ENCODE results near the gene TESK2.

TESK2 gene

DNA sequence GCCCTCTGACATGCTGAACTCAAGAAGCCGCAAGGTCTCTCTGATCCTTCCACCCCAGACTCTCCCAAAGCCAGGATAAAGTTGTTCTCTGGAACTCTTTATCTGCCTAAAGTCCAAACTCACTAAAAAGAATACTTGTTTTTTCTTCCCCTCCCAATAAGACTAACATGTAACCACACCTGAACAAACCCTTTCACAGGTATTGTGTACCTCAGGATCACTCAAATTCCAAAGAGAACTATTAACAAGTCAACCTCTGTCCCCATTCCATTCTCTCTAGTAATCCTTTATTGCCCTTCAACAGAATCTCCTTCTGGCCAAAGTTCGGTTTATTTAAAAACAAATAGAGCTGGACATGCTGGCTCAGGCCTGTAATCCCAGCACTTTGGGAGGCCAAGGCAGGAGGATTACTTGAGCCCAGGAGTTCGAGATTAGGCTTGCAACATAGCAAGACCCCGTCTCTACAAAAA lies 155.1 kb downstream of the TESK2 start:
- no peak for DNase-seq (ENCODE audit: low read depth)

DNA sequence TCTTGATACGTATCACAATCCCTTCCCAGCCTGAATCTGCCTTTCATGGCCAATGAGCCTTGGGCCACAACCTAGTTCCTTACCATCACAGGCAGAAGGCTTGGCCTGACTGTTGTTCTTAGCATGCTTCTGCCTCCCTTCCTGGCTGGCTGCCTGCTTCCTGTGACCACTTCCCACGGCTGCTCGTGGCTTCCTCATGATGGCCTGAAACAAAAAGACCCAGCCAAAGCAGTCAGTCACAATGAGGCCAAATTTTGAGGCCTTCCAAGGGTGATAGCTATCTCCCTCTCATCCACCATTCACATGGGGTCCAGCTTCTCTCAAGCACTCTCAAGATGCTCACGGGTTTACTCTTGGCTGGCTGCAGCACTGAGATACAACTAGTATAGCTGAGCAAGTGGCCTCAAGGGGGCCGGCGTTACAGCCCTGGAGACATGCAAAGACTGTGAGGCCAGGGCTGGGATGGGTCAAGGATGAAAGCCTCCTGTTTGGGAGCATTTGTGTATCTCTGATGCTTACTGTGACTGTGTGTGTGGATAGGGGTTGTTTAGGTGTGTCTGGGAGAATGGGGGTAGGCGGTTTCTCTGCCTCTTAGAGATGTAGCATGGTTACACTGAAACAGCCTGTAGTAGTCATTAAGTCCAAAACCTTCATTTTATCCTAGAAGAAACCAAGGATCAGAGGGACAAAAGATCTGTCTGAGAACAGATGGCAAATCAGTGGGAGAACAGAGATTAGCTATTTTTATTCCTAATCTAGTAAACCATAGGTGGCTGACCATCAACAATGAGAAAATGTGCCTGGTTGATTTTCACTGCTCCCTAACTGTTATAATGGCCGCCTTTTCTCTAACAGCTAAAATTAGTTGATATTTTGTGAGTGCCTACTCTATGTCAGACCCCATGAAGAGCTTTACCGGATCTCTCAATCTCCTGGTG lies 156.4 kb downstream of the TESK2 start:
- no peak for DNase-seq (ENCODE audit: low read depth)

DNA sequence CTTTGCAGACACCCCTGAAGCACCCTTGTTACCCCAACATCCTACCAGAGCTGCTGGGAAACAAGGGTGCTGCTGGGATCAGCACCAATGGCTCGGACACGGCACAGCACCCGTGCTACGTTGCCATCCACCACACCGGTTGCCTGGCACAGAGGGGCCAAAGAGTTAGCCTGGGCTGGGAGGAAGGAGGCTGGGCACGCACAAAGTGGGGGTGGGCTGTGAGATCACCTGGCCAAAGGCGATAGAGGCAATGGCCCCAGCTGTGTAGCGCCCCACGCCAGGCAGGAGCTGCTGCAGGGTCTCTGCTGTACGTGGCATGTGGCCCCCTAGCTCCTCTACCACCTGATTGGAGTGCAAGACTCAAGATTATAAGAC lies 158.6 kb downstream of the TESK2 start:
- DNase-seq (ENCODE audit: low read depth): no peak

DNA sequence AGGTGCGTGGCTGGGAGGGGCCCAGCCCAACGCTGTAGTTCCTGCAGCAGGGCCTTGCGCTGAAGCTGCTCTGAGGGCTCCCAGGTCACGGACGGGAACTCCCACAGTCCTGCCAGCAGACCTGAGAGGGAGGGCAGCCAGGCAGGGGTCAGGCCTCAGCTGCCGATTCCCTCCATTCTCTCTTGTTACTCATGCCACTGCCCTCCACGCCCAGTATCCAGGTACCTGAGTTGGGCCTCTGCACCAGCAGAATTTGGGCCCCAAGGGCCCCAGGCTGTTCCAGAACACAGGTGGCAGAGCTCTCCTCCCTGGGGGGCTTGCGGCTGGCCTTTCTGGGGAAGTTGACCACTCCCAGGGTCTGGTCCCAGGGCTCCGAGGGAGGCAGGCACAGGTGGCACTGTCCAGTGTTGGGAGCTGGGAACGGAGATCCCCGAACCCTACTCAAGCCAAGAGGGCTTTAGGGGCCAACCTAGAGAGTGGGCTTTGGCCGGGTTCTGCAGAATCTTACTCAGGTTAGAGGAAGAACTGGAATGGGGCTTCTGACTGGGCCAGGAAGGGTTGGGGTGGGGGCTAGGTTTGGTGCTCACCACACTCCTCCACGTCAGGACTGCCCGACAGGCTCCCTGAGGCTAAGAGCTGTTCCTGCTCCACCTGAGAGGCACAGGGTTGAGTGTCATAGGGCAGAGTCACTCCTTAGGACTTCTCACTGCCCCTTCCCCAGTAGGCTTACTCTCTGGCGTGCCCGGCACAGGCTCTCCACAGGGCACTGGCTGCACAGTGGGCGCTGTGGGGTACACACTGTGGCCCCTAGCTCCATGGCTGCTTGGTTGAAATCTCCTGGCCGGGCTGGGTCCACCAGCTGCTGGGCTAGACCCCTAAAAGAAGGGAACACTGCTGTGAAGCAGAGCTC lies 159.3 kb downstream of the TESK2 start:
- DNase-seq (ENCODE audit: low read depth): no peak

DNA sequence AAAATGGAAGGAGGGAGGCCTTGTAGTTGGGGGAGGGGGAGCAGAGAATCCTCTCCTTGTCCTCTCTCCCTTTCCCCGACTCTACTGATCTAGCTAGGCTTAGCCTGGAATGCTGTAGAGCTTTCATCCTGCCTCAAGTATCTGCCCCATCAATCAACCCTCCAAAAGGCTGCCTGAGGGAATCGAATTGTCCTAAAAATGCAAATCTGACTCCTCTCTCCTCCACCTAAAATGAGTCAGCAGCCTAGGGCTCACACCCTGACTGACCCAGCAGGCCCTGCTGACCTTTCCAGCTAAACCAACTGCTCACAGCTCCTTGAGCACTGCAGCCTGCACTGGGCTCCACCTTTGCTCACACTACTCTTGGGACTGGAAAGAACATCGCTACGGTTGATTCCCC lies 161.5 kb downstream of the TESK2 start:
- no peak for DNase-seq (ENCODE audit: low read depth)

DNA sequence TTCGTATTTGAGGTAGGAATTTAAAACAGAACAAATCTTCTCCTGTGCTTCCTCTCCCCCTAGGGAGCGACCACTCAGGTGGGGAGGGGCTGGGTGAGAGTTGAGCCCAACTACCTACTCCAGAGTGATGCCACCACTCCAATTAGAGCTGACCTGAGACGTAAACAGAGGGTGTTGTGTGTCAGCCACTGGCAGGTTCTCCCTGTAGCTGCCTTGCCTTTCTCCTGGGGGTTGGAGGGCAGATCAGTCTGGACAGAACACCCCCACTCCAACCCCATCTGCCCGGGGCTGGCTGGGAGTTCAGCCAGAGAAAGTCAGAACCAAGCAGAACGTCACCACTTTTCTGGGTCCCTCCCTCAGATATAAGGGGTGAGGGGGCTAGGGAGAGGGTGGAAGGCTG lies 162.3 kb downstream of the TESK2 start:
- DNase-seq (ENCODE audit: low read depth): no peak

DNA sequence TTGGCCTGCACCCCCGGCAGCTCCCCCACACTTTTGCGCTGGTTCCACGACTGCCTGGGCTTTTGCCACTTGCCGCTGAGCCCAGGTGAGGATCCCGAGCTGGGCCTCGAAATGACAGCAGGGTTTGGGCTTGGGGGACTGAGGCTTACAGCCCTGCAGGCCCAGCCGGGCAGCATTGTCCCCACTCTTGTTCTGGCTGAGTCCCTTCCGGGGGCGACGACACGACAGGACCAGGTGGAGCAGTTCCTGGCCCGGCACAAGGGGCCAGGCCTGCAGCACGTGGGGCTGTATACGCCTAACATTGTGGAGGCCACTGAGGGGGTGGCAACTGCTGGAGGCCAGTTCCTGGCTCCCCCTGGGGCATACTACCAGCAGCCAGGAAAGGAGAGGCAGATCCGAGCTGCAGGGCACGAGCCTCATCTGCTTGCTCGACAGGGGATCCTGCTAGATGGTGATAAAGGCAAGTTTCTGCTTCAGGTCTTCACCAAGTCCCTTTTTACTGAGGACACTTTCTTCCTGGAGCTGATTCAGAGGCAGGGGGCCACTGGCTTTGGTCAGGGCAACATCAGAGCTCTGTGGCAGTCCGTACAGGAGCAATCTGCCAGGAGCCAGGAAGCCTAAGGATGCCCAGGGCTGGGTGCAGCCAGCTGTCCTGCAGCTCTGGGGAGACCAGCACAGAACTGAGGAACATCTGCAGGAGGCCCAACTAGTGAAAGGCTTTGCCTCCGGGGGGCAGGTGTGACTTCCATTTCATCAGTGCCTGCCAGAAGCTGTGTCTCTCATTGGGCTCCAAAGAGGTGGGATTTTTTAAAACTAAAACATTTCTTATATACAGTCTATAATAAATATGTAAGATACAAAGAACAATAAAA lies 163.1 kb downstream of the TESK2 start:
- DNase-seq (ENCODE audit: low read depth): no peak

DNA sequence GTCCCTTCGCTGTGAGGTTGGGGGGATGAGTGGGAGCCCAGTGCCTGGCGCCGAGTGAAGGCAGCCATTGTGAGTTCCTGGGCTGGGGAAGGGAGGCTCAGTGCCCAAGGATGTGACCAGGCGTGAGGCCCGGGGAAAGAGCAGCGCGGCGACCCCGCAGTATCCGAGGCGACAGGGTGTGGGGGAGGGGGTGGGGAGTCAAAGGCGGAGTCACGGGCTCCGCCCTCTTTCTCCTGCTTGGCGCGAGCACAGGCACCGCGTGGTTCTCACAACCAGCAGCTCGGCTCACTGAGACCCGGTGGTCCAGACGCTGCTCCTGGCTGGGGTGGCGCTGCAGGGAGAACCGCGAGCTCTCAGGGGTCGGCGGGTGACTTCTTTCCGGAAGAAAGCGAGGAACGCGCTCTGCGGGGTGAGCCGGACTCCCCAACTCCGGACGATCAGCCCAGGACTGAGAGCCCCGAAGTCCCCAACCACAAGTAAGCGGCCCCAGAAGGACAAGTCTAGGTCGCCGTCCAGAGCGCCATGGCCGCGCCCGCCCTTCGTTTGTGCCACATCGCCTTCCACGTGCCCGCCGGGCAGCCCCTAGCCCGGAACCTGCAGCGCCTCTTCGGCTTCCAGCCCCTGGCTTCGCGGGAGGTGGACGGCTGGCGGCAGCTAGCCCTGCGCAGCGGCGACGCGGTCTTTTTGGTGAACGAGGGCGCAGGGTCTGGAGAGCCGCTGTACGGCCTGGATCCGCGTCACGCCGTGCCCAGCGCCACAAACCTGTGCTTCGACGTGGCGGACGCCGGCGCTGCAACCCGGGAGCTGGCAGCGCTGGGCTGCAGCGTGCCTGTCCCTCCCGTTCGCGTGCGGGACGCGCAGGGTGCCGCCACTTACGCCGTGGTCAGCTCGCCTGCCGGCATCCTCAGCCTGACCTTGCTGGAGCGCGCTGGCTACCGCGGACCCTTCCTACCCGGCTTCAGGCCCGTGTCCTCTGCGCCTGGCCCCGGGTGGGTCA lies 164.0 kb downstream of the TESK2 start, which contains the start of gene HPDL:
HPDL (plus strand) TSS at position 269 of the 997 bp plus-strand sequence; CDS start at position 523, 254 bp downstream.
- DNase-seq (ENCODE audit: low read depth): no peak

DNA sequence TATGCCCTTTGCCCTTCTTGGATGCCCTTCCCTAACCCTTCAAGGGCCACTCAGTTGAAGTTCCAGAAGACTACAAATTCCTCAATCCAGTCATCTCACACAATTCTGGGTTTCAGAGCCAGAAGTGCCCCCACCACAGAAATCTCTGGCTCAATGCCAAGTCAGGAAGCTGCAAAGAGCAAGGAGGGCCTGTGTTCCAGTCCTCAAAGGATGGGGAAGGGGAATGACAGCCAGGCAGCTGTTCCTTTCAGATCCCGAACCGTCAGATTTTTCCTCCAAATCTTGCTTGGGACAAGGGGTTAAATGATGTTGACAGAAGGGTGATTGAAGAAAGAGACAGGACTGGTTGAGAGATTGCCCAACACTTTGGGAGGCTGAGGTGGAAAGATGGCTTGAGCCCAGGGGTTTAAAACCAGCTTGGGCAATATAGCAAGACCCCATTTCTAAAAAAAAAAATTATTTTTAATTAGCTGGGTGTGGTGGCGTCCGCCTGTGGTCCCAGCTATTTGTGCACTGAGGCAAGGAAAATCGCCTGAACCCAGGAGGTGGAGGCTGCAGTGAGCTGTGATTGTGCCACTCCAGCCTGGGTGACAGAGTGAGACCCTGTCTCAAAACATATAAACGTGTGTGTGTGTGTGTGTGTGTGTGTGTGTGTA lies 165.0 kb downstream of the TESK2 start:
- DNase-seq (ENCODE audit: low read depth): no peak

DNA sequence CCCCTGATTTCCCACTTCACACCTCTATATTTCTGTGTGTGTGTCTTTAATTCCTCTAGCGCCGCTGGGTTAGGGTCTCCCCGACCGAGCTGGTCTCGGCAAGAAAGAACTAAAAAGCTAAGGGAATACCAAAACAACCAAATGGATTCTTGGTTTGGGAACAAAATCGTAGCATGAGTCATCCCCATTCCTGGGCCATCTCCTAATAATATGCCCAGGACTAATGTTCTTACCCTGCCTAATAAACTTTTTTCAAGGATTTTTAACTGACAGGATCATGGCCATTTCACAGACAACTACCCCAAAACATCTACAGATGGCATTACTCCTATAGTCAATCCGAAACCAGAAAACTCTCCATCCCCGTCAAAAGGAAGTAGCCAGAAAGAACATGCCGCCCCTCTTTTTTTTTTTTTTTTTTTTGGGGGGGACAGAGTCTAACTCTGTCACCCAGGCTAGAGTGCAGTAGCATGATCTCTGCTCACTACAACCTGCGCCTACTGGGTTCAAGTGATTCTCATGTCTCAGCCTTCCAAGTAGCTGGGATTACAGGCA lies 168.4 kb downstream of the TESK2 start:
- no peak for DNase-seq (ENCODE audit: low read depth)

DNA sequence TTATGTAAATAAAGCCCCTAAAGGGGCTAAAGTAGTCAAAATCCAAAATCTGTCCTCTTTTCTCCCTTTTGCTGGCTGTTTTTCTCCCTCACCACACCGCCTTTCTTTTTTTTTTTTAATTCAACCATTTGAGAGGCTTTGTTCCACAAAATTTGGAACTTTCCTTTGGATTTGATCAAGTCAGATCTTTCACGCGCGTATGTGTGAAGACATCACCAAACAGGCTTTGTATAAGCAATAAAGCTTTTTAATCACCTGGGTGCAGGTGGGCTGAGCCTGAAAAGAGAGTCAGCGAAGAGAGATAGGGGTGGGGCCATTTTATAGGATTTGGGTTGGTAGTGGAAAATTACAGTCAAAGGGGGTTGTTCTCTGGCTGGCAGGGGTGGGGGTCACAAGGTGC lies 169.5 kb downstream of the TESK2 start:
- DNase-seq (ENCODE audit: low read depth): no peak

DNA sequence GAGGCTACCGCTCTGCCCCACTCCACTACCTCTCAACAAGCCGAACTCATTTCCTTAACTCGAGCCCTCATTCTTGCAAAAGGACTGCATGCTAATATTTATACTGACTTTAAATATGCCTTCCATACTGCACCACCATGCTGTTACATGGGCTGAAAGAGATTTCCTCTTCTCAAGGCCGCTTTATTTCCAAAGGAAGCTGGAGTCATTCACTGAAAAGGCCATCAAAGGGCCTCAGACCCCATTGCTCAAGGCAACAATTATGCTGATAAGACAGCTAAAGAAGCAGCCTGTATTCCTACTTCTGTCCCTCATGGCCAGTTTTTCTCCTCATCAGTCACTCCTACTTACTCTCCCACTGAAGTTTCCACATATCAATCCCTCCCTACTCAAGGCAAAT lies 171.2 kb downstream of the TESK2 start:
- no peak for DNase-seq (ENCODE audit: low read depth)

DNA sequence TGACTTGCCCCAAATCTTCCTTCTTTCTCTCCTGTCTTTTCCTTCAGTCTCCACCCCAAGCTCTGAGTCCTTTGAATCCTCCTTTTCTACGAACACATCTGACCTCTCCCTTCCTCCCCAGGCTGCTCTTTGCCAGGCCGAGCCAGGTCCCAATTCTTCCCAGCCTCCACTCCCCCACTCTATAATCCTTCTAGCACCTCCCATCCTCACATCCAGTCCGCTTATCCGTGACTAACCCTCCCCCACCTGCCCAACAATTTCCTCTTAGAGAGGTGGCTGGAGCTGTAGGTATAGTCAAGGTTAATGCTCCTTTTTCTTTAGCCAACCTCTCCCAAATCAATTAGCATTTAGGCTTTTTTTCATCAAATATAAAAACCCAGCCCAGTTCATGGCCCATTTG lies 173.8 kb downstream of the TESK2 start:
- DNase-seq (ENCODE audit: low read depth): no peak

DNA sequence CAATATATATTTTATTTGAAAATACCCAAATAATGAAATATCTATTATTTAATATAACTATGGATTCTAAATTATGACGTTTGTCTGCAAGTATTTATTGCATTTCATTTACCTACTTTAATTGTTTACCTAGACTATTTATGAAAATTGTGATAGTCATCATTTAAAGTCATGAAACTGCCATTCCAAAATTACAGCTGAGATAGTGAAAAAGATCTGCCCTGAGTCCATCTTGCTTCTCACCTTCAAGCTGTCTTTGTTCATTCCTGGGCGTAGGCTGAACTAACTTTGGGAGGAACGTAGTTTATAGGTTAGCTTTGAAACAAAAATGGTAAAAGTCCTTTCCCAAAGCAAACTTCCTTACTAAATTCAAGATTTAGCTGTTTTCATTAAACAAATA lies 176.7 kb downstream of the TESK2 start:
- no peak for DNase-seq (ENCODE audit: low read depth)

DNA sequence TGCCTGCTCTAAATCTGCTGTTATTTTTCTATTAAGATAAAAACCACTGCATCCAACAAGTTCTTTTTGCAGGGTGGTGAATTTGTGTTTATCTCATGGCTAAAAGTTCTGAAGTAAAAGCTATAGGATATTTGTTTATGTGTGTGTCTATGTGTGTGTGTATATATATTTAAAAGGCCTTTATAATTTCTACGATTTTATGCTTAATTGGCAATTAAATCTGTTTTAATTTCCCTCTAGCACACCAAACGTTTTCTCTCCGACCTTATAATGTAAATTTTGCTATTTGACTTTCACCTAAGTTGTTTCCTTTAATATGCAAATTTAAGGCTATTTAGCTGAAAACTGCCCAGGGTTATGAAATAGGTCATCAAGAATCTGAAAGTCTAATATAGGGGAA lies 184.1 kb downstream of the TESK2 start:
- DNase-seq (ENCODE audit: low read depth): no peak

DNA sequence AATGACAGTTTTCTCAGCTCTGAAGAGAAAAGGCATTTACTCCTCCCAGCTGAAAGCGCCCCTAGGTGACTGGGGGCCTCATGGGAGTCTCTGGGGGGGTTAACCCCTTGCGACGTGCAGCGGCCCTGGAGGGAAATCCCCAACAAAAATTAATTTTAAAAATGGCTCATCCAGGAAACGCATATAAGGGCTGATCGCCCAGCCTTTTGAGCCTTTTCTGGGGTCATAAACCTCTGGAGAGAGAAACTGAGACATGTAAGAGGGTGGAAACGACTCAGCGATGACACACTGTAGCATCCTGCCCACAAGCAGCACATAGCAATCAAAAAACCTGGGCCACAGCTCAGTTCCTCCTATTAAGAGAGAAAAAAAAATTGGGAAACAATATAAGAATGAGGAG lies 184.6 kb downstream of the TESK2 start:
- no peak for DNase-seq (ENCODE audit: low read depth)

DNA sequence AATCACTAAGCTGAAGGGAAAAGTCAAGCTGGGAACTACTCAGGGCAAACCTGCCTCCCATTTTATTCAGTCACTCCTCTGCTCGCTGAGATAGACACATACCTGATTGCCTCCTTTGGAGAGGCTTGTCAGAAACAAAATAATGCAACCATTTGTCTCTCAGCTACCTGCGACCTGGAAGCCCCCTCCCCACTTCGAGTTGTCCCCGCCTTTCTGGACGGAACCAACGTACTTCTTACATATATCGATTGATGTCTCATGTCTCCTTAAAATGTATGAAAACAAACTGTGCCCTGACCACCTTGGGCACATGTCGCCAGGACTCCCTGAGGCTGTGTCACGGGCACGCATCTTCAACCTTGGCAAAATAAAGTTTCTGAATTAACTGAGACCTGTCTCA lies 185.7 kb downstream of the TESK2 start:
- no peak for DNase-seq (ENCODE audit: low read depth)

DNA sequence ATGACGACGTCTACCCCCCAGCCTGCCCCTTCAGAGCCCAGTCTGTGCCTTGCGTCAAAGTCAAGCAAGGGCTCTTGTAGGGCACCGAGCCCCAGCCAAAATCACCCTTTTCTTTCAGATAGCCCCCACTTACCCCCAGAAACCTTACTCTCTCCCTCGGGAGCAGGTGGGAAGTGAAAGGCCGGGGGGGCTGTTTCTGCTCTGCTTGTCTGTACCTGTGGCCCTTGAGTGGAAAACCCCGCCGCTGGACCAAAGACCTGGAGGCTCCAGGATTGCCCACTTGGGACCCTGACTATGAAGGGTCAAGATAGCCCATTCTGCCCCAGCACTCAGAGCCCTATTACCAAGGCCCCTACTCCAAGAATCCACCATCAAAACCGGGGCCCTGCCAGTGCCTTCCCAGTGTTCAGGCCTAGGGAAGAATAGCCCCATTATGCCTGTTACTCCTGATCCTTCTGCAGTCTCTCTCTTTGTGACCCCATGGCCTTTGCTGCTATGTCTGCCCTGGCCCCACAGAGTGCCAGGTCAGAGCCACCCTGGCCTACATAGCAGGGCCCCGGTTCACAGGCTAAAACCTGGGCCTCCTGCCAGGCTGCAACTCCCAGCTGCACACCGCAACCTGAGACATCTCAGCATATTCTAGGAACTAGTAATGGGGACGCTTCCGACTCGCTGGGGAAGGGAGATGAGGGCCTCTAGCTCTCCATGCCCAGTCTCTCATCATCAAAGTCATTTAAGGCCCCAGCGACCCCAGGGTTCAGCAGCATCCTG lies 186.5 kb downstream of the TESK2 start:
- DNase-seq (ENCODE audit: low read depth): no peak
